Loucy (cell line): ENCODE measurements around the gene SNAI1.

ENCODE experiments used
- H2AFZ ChIP-seq: fragments of 200-600 bp; sonication (generic); 2 replicates; pipeline ENCODE4 v1.6.0; 2016; ENCODE audit warnings: antibody characterized with exemption, mild to moderate bottlenecking, low read length, moderate library complexity
- H3F3A ChIP-seq: fragments of 200-600 bp; 2 replicates; pipeline ENCODE4 v1.6.0; 2016; ENCODE audit warnings: antibody characterized with exemption, low read depth, mild to moderate bottlenecking
- H3K27me3 ChIP-seq: fragments of 200-600 bp; sonication (generic); 2 replicates; pipeline ENCODE4 v1.6.1; 2014; ENCODE audit warnings: low read length, mild to moderate bottlenecking; ENCODE audit not compliant: insufficient read depth, poor library complexity, severe bottlenecking
- H3K36me3 ChIP-seq: fragments of 200-600 bp; sonication (generic); 2 replicates; pipeline ENCODE4 v1.6.1; 2016; ENCODE audit warnings: low read length; ENCODE audit not compliant: insufficient read depth
- H3K4me1 ChIP-seq: fragments of 200-600 bp; sonication (generic); 2 replicates; pipeline ENCODE4 v1.5.1; 2014; ENCODE audit warnings: low read length, mild to moderate bottlenecking; ENCODE audit not compliant: insufficient read depth, poor library complexity, severe bottlenecking
- H3K4me2 ChIP-seq: fragments of 200-600 bp; sonication (generic); 2 replicates; pipeline ENCODE4 v1.6.0; 2014; ENCODE audit warnings: antibody characterized with exemption, low read length, low read depth, mild to moderate bottlenecking; ENCODE audit not compliant: poor library complexity, severe bottlenecking
- H3K4me3 ChIP-seq: fragments of 200-600 bp; sonication (generic); 2 replicates; pipeline ENCODE4 v1.5.1; 2014; ENCODE audit warnings: low read length, mild to moderate bottlenecking, mixed read lengths; ENCODE audit not compliant: poor library complexity, severe bottlenecking
- H3K79me2 ChIP-seq: fragments of 200-600 bp; sonication (generic); 2 replicates; pipeline ENCODE4 v1.6.1; 2014; ENCODE audit warnings: low read length; ENCODE audit not compliant: insufficient read depth
- H3K9ac ChIP-seq: fragments of 200-600 bp; sonication (generic); 2 replicates; pipeline ENCODE4 v1.6.0; 2014; ENCODE audit warnings: mild to moderate bottlenecking, low read depth, low read length, moderate library complexity; ENCODE audit not compliant: poor library complexity, severe bottlenecking
- H3K9me2 ChIP-seq: fragments of 200-600 bp; sonication (generic); replicated peaks from 2 replicates; pipeline ENCODE4 v1.6.1; 2016; ENCODE audit warnings: low read depth, low read length, mixed read lengths
- H3K9me3 ChIP-seq: fragments of 200-600 bp; sonication (generic); 2 replicates; pipeline ENCODE4 v1.6.1; 2014; ENCODE audit warnings: mild to moderate bottlenecking, antibody characterized with exemption, low read length, low read depth; ENCODE audit not compliant: insufficient read depth
- H4K20me1 ChIP-seq: fragments of 200-600 bp; sonication (generic); 2 replicates; pipeline ENCODE4 v1.6.0; 2014; ENCODE audit warnings: antibody characterized with exemption, low read length, mild to moderate bottlenecking; ENCODE audit not compliant: insufficient read depth, poor library complexity, severe bottlenecking
- EZH2phosphoT487 ChIP-seq: fragments of 200-600 bp; IDR thresholded peaks from 2 replicates; pipeline ENCODE4 v1.6.1; 2018; ENCODE audit warnings: antibody characterized with exemption, mild to moderate bottlenecking, moderate library complexity, borderline replicate concordance
- TF ChIP-seq, protein P1 (sequence below): fragments of 200-600 bp; sonication (generic); conservative IDR thresholded peaks from 2 replicates; pipeline ENCODE4 v1.5.1; 2014; ENCODE audit warnings: mild to moderate bottlenecking, antibody characterized with exemption, low read length

SNAI1 gene

DNA sequence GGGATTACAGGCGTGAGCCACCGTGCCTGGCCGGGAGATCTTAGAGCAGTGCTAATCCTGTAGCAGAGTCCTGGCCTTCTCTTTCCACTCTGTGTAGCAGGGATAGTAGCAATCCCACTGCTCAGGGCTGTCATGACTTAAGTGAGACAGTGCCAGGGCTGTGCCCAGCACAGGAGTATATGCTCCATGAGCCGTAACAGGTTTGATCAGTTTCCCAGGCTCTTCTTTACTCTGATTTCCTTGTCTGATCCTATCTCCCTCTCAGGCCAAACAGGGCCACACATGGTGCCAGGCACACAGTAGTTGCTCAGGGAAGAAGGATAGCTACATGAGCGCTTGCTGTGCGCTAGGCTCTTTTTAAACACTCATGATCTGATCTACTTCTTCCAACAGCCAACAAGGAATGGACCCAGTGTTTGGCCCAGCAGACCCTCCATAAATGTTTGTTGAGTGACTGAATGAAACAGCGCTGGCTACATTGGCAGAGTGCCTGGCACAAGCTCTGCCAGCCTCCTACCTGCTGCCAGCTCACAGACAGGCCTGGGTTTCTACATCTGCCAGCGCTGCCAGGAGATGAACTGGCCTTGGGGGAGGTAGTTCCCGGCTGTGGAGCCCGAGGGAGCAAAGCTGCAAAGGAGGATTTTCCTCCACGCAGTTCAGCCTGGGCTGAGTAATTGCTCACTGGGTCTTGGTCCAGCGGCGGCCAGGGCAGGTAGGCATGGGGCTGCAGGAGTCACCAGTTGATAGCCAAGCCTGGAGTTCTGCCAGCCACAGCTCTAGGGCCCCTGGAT lies 36.9 kb downstream of the SNAI1 start:
- Histone ChIP-seq H3K79me2 (no peaks in the 10 kb centered on the region), H3K4me1 (no peaks in the 10 kb centered on the region), H3K36me3 (no peaks in the 10 kb centered on the region), H3F3A (no peaks in the 10 kb centered on the region), H3K9ac (no peak overlapping the region), H3K27me3 (no peaks in the 10 kb centered on the region), H3K9me3 (no peaks in the 10 kb centered on the region), H3K4me3 (no peak overlapping the region), H4K20me1 (no peaks in the 10 kb centered on the region), H3K4me2 (no peak overlapping the region), H3K9me2 (no peaks in the 10 kb centered on the region), H2AFZ (no peak overlapping the region; the same call in 1 of the 2 replicates)
- no peak for TF ChIP-seq EZH2phosphoT487

DNA sequence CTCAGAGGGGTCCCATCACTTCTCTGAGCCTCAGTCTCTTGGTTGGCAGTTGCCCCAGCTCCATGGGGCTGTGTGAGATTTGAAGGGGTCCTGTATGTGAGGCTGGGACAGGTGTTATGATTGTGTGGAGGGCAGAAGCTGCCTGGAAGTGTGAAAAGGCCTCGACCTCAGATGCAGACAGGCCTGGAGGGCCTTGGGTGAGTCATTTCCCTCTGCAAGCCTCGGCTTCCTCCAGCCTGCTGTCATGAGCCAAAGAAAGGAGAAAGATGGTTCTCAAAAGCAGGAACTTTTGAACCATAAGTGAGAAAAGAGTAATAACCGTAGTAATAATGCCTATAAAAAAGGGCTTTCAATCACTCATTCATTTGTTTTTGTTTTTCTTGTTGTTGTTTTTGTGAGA lies 37.5 kb downstream of the SNAI1 start:
- Histone ChIP-seq H3K4me3 (no peak overlapping the region), H3K9ac (no peak overlapping the region), H2AFZ (no peak overlapping the region; the same call in 1 of the 2 replicates), H3K36me3 (no peaks in the 10 kb centered on the region), H3K9me3 (no peaks in the 10 kb centered on the region), H3K4me1 (no peaks in the 10 kb centered on the region), H4K20me1 (no peaks in the 10 kb centered on the region), H3K79me2 (no peaks in the 10 kb centered on the region), H3F3A (no peaks in the 10 kb centered on the region), H3K4me2 (no peak overlapping the region), H3K27me3 (no peaks in the 10 kb centered on the region), H3K9me2 (no peaks in the 10 kb centered on the region)
- TF ChIP-seq EZH2phosphoT487: no peak
- TF ChIP-seq, protein P1, sequence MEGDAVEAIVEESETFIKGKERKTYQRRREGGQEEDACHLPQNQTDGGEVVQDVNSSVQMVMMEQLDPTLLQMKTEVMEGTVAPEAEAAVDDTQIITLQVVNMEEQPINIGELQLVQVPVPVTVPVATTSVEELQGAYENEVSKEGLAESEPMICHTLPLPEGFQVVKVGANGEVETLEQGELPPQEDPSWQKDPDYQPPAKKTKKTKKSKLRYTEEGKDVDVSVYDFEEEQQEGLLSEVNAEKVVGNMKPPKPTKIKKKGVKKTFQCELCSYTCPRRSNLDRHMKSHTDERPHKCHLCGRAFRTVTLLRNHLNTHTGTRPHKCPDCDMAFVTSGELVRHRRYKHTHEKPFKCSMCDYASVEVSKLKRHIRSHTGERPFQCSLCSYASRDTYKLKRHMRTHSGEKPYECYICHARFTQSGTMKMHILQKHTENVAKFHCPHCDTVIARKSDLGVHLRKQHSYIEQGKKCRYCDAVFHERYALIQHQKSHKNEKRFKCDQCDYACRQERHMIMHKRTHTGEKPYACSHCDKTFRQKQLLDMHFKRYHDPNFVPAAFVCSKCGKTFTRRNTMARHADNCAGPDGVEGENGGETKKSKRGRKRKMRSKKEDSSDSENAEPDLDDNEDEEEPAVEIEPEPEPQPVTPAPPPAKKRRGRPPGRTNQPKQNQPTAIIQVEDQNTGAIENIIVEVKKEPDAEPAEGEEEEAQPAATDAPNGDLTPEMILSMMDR: no peak

DNA sequence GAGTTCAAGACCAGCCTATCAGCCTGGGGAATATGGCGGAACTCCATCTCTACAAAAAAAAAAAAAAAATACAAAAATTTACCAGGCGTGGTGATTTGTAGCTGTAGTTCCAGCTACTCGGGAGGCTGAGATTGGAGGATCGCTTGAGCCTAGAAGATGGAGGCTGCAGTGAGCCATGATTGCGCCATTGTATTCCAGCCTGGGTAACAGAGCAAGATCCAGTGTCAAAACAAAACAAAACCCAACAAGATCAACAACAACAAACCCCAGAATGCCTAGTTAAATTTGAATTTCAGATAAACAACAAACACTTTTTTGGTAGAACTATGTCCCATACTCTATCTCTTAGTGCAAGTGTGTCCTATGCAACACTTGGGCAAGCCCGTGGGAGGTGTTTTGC lies 39.9 kb downstream of the SNAI1 start:
- no peaks in the 10 kb centered on the region for H3K9me2 ChIP-seq
- H4K20me1 ChIP-seq: no peaks in the 10 kb centered on the region
- H3K4me2 ChIP-seq: no peak overlapping the region
- H3K9ac ChIP-seq: no peak overlapping the region
- TF ChIP-seq EZH2phosphoT487: no peak
- TF ChIP-seq, protein P1: no peak
- H3K27me3 ChIP-seq: no peaks in the 10 kb centered on the region
- H3K4me1 ChIP-seq: no peaks in the 10 kb centered on the region
- H2AFZ ChIP-seq: no peak overlapping the region
- H3K4me3 ChIP-seq: no peak overlapping the region
- H3K79me2 ChIP-seq: no peaks in the 10 kb centered on the region
- no peaks in the 10 kb centered on the region for H3K36me3 ChIP-seq
- no peaks in the 10 kb centered on the region for H3F3A ChIP-seq
- no peaks in the 10 kb centered on the region for H3K9me3 ChIP-seq
